Measurements from ENCODE around the gene LAMB1. TPM values are rescaled to one million over a fixed set of nuclear protein-coding genes. Genes with fewer than 3 reads are reported as not detected.

The LAMB1 gene
- total and polyA plus RNA-seq, 2 of the 13 experiments (the other 11 are each of a cell fraction or from before 2014, with no cell fraction given), result 109 to 124 TPM

- no peak for TF ChIP-seq MBD4 (IDR thresholded peaks at IDR 0.05; ENCODE audit: borderline replicate concordance, low read length)
- peak; percentile 79 for TF ChIP-seq KAT8 (CRISPR knock-in tag; IDR thresholded peaks at IDR 0.05)
- TF ChIP-seq PLSCR1 (CRISPR knock-in tag; IDR thresholded peaks at IDR 0.05; ENCODE audit: borderline replicate concordance), result no peak
- TF ChIP-seq ETS1 (CRISPR knock-in tag; IDR thresholded peaks at IDR 0.05), result no peak
- peak; percentile 90 for TF ChIP-seq ZNF644 (CRISPR knock-in tag; IDR thresholded peaks at IDR 0.05; ENCODE audit: low read depth)
- TF ChIP-seq RBM39 (IDR thresholded peaks at IDR 0.05; ENCODE audit: low read depth, low read length, poor library complexity, severe bottlenecking), result no peak
- no peak for TF ChIP-seq ZBTB1 (CRISPR knock-in tag; IDR thresholded peaks at IDR 0.05; ENCODE audit: borderline replicate concordance)
- no peak for TF ChIP-seq ZNF180 (CRISPR knock-in tag; IDR thresholded peaks at IDR 0.05; ENCODE audit: borderline replicate concordance, low read depth)
- no peak for TF ChIP-seq ZNF256 (CRISPR knock-in tag; conservative IDR thresholded peaks at IDR 0.05)
- no peak for TF ChIP-seq XRCC5 (optimal IDR thresholded peaks at IDR 0.05; ENCODE audit: low read length)
- TF ChIP-seq NCOR1 (IDR thresholded peaks at IDR 0.05; ENCODE audit: borderline replicate concordance, low read length), result peak; percentile 90
- no peak; the same call in 1 of the 2 replicates for TF ChIP-seq ZSCAN25 (CRISPR knock-in tag; IDR thresholded peaks at IDR 0.05)
- no peak for TF ChIP-seq RNF219 (CRISPR knock-in tag; IDR thresholded peaks at IDR 0.05)
- TF ChIP-seq ZNF615 (CRISPR knock-in tag; IDR thresholded peaks at IDR 0.05; ENCODE audit: borderline replicate concordance), result no peak
Measured at GRCh38 chr7:108012499-108013430, 9.8 kb upstream of the LAMB1 start (continued).

Data from HepG2 (cell line).